Measurements from ENCODE around the gene PACSIN2.
"Not testable (repeated sequence)": the region's sequence is repeated elsewhere in the genome, so short reads cannot be mapped to it uniquely, and the experiment has no call there.

PACSIN2 gene

GRCh38 chr22:42945736-42946135 lies 69.2 kb downstream of the PACSIN2 start:
- no peak for DNase-seq

- DNase-seq = no peak
Measured at GRCh38 chr22:42945027-42945426, 69.9 kb downstream of the PACSIN2 start.

- DNase-seq = no peak
Measured at GRCh38 chr22:42944409-42944808, 70.5 kb downstream of the PACSIN2 start.

- no peak for DNase-seq
Measured at GRCh38 chr22:42943981-42944380, 71.0 kb downstream of the PACSIN2 start.

GRCh38 chr22:42942351-42942750 lies 72.6 kb downstream of the PACSIN2 start:
- no peak for DNase-seq

GRCh38 chr22:42939941-42940653 lies 74.9 kb downstream of the PACSIN2 start:
- DNase-seq = no peak

- no peak for DNase-seq
Measured at GRCh38 chr22:42939451-42939881, 75.5 kb downstream of the PACSIN2 start.

GRCh38 chr22:42938976-42939375 lies 76.0 kb downstream of the PACSIN2 start:
- DNase-seq = no peak

GRCh38 chr22:42938449-42938848 lies 76.5 kb downstream of the PACSIN2 start:
- no peak for DNase-seq

- DNase-seq = no peak
Measured at GRCh38 chr22:42937164-42937843, 77.6 kb downstream of the PACSIN2 start.

- not testable (repeated sequence) for DNase-seq
Measured at GRCh38 chr22:42936680-42937079, 78.3 kb downstream of the PACSIN2 start.

GRCh38 chr22:42934338-42934737 lies 80.6 kb downstream of the PACSIN2 start:
- no peak for DNase-seq

- no peak for DNase-seq
Measured at GRCh38 chr22:42933485-42934091, 81.4 kb downstream of the PACSIN2 start.

- no peak for DNase-seq
Measured at GRCh38 chr22:42932857-42933484, 82.0 kb downstream of the PACSIN2 start.

- DNase-seq = no peak
Measured at GRCh38 chr22:42932197-42932519, 82.8 kb downstream of the PACSIN2 start.

GRCh38 chr22:42931421-42932196 lies 83.3 kb downstream of the PACSIN2 start:
- DNase-seq = no peak

GRCh38 chr22:42930810-42931420 lies 84.0 kb downstream of the PACSIN2 start:
- DNase-seq = no peak

GRCh38 chr22:42929838-42930155 lies 85.2 kb downstream of the PACSIN2 start:
- no peak for DNase-seq

- no peak for DNase-seq
Measured at GRCh38 chr22:42928969-42929837, 85.7 kb downstream of the PACSIN2 start.

GRCh38 chr22:42927966-42928365 lies 87.0 kb downstream of the PACSIN2 start:
- no peak for DNase-seq

GRCh38 chr22:42926768-42927167 lies 88.2 kb downstream of the PACSIN2 start:
- DNase-seq = no peak

All from right kidney (tissue), 1 donor.